HepG2 (cell line): Measurements from ENCODE around the gene LBX2. TPM values are rescaled to one million over a fixed set of nuclear protein-coding genes. Genes with fewer than 3 reads are reported as not detected.
A peak's percentile ranks its signal among the peaks of the same experiment; 100 is the strongest.

Source experiments
- CCAR2 ChIP-seq: fragments of 200-400 bp; formaldehyde crosslinking; optimal IDR thresholded peaks from 2 replicates; pipeline ENCODE3; 2018; ENCODE audit warnings: low read depth, mild to moderate bottlenecking, low read length, moderate library complexity
- DMAP1 ChIP-seq: IDR thresholded peaks from 2 replicates; pipeline ENCODE4 v1.6.1; 2016
- EP300 ChIP-seq, 3 experiments: sonication (generic) in 1 of 3; formaldehyde crosslinking in 1 of 3; IDR thresholded peaks; 2 replicates each; pipeline versions ENCODE4 v1.5.1 to v1.6.1; 2011 to 2020; ENCODE audit warnings: low read depth in 2 of 3, low read length in 2 of 3, borderline replicate concordance in 1 of 3, improper control_type of control experiment in 1 of 3, mild to moderate bottlenecking in 1 of 3, missing genetic modification reagents in 1 of 3, moderate library complexity in 1 of 3
- GPN1 ChIP-seq: sonication (generic); formaldehyde crosslinking; IDR thresholded peaks from 2 replicates; pipeline ENCODE4 v1.5.1; 2020; ENCODE audit warnings: missing genetic modification reagents, borderline replicate concordance
- HINFP ChIP-seq: sonication (generic); formaldehyde crosslinking; IDR thresholded peaks from 2 replicates; pipeline ENCODE4 v1.4.0; 2020; ENCODE audit warnings: low read depth, mild to moderate bottlenecking, missing genetic modification reagents
- JUN ChIP-seq: sonication (generic); formaldehyde crosslinking; IDR thresholded peaks from 2 replicates; pipeline ENCODE4 v1.4.0; 2020; ENCODE audit warnings: mild to moderate bottlenecking, missing genetic modification reagents
- KLF12 ChIP-seq: sonication (generic); formaldehyde crosslinking; IDR thresholded peaks from 2 replicates; pipeline ENCODE4 v1.4.0; 2020; ENCODE audit warnings: missing genetic modification reagents, borderline replicate concordance
- MYC ChIP-seq: sonication (generic); formaldehyde crosslinking; IDR thresholded peaks from 2 replicates; pipeline ENCODE4 v1.9.0; 2021; ENCODE audit warnings: missing genetic modification reagents, borderline replicate concordance
- NFRKB ChIP-seq: fragments of 450-650 bp; IDR thresholded peaks from 2 replicates; pipeline ENCODE4 v1.6.1; 2017
- NFYB ChIP-seq: sonication (generic); formaldehyde crosslinking; IDR thresholded peaks from 2 replicates; pipeline ENCODE4 v1.4.0; 2020; ENCODE audit warnings: missing genetic modification reagents
- NR2F6 ChIP-seq, 2 experiments: IDR thresholded peaks; 2 replicates each; pipeline ENCODE4 v1.6.1; 2016; ENCODE audit warnings: antibody characterized with exemption in 1 of 2, mild to moderate bottlenecking in 1 of 2
- RBM22 ChIP-seq: fragments of 200-400 bp; formaldehyde crosslinking; optimal IDR thresholded peaks from 2 replicates; pipeline ENCODE3; 2017; ENCODE audit warnings: mild to moderate bottlenecking, low read length, moderate library complexity
- SRSF1 ChIP-seq: fragments of 200-400 bp; formaldehyde crosslinking; optimal IDR thresholded peaks from 2 replicates; pipeline ENCODE3; 2017; ENCODE audit warnings: mild to moderate bottlenecking, low read depth, low read length, moderate library complexity
- SYNCRIP ChIP-seq: fragments of 200-400 bp; formaldehyde crosslinking; IDR thresholded peaks from 2 replicates; pipeline ENCODE4 v1.6.1; 2018; ENCODE audit warnings: mild to moderate bottlenecking, low read depth, low read length; ENCODE audit not compliant: insufficient read depth
- TFDP1 ChIP-seq: IDR thresholded peaks from 2 replicates; pipeline ENCODE4 v1.6.1; 2016; ENCODE audit warnings: missing compliant biosample characterization, missing genetic modification reagents, borderline replicate concordance
- TRAFD1 ChIP-seq: sonication (generic); formaldehyde crosslinking; IDR thresholded peaks from 2 replicates; pipeline ENCODE4 v1.5.1; 2020; ENCODE audit warnings: missing genetic modification reagents, mild to moderate bottlenecking, borderline replicate concordance
- ZFAT ChIP-seq: sonication (generic); formaldehyde crosslinking; conservative IDR thresholded peaks from 2 replicates; pipeline ENCODE4 v1.8.1; 2023; ENCODE audit warnings: missing genetic modification reagents, inconsistent platforms
- ZNF317 ChIP-seq: sonication (generic); formaldehyde crosslinking; IDR thresholded peaks from 2 replicates; pipeline ENCODE4 v1.5.0; 2020; ENCODE audit warnings: mild to moderate bottlenecking, missing genetic modification reagents
- ZNF484 ChIP-seq: sonication (generic); formaldehyde crosslinking; IDR thresholded peaks from 2 replicates; pipeline ENCODE4 v1.5.1; 2020; ENCODE audit warnings: mild to moderate bottlenecking, low read depth, missing genetic modification reagents, borderline replicate concordance
- ZNF550 ChIP-seq: sonication (generic); formaldehyde crosslinking; IDR thresholded peaks from 2 replicates; pipeline ENCODE4 v1.4.0; 2020; ENCODE audit warnings: mild to moderate bottlenecking, missing genetic modification reagents, borderline replicate concordance
- ZNF563 ChIP-seq: sonication (generic); formaldehyde crosslinking; IDR thresholded peaks from 2 replicates; pipeline ENCODE4 v1.8.0; 2022; ENCODE audit warnings: mild to moderate bottlenecking, moderate library complexity, missing genetic modification reagents
- ZNF792 ChIP-seq: IDR thresholded peaks from 2 replicates; pipeline ENCODE4 v1.6.1; 2016
- ZSCAN5A ChIP-seq: sonication (generic); formaldehyde crosslinking; IDR thresholded peaks from 2 replicates; pipeline ENCODE4 v1.8.0; 2022; ENCODE audit warnings: mild to moderate bottlenecking, missing genetic modification reagents, borderline replicate concordance
- polyA plus RNA-seq, 8 experiments: library from polyadenylated mRNA; depleted of rRNA in 3 of 8; stranded (reverse) in 7 of 8; unstranded in 1 of 8; fragments of >200 nt; fragmentation: Illumina TruSeq in 4 of 8; extraction: Trizol in 4 of 8; gene quantifications; 2 replicates each; pipeline versions ENCODE4 v1.2.1 to v1.2.3, GENCODE V29; 2011 to 2016; ENCODE audit warnings: low read depth in 4 of 8, missing spikeins in 1 of 8, mixed read lengths in 1 of 8; ENCODE audit not compliant: insufficient read depth in 1 of 8
- total RNA-seq, 5 experiments: library from RNA; depleted of rRNA; stranded (reverse); fragments of >200 nt; fragmentation: Illumina TruSeq; extraction: Trizol; gene quantifications; 2 replicates each; pipeline ENCODE4 v1.2.3, GENCODE V29; 2016; ENCODE audit warnings: low read depth in 1 of 5
- TF ChIP-seq, protein P1 (sequence below): IDR thresholded peaks from 2 replicates; pipeline ENCODE4 v1.6.1; 2016; ENCODE audit warnings: missing genetic modification reagents, missing compliant biosample characterization

LBX2 gene
- total and polyA plus RNA-seq, 2 of the 13 experiments (the other 11 are each of a cell fraction or from before 2014, with no cell fraction given) = 6.4 to 8.1 TPM

DNA sequence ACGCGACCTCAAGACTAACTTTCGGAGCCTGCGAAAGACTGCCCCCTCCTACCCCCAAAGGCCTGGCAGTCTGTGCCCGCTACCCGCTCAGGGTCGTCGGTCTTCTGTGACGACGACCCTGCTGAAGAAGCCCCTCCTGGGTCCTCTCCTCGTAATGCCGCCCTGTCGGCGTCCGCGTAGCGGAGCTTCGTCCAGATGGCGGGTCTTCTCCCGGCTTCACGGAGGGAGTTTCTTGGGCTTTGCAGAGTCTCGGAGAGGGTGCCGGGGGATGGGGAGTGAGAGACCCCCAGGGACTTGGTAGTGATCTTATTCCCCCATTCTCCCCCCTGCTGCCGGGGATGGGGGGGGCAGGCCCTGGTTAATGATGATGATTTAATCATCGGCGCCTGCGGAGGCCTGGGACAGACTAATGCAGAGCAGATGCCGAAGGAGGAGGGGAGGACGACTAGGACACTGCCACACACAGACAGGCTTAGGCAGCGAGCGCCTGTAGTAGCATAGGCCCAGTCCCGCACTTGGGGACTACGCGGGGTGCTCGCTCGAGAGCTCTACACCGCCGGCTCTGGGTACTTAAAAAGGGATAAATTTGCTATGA is 8.6 kb upstream of the LBX2 start (continued):
- TF ChIP-seq SYNCRIP (no peak), EP300 (IDR thresholded peaks at IDR 0.05; ENCODE audit: low read depth in 2 of 2, low read length in 2 of 2) (no peak), EP300 (CRISPR knock-in tag; IDR thresholded peaks at IDR 0.05; ENCODE audit: borderline replicate concordance) (no peak), GPN1 (no peak), ZFAT (CRISPR knock-in tag) (no peak), MYC (CRISPR knock-in tag) (0 out of 2 replicates have a peak, but pooled peaks have one; percentile 2), HINFP (CRISPR knock-in tag) (0 out of 2 replicates have a peak, but pooled peaks have one; percentile 41), ZSCAN5A (CRISPR knock-in tag) (no peak), NR2F6 (IDR thresholded peaks at IDR 0.05) (0 out of 2 replicates have a peak, but pooled peaks have one; percentile 5), NR2F6 (CRISPR knock-in tag; IDR thresholded peaks at IDR 0.05) (no peak), ZNF484 (no peak), TFDP1 (no peak), ZNF317 (CRISPR knock-in tag) (no peak; the same call in 1 of the 2 replicates), NFRKB (no peak), ZNF792 (no peak), RBM22 (no peak), JUN (CRISPR knock-in tag) (no peak), ZNF563 (no peak), ZNF550 (no peak), SRSF1 (peak; percentile 54), KLF12 (CRISPR knock-in tag) (no peak), CCAR2 (no peak), NFYB (no peak), DMAP1 (CRISPR knock-in tag) (no peak), TRAFD1 (CRISPR knock-in tag) (no peak)
- TF ChIP-seq, protein P1, sequence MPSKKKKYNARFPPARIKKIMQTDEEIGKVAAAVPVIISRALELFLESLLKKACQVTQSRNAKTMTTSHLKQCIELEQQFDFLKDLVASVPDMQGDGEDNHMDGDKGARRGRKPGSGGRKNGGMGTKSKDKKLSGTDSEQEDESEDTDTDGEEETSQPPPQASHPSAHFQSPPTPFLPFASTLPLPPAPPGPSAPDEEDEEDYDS = no peak
